IMR-90 (cell line): Measurements from ENCODE around the gene CLTCL1. TPM values are rescaled to one million over a fixed set of nuclear protein-coding genes. Genes with fewer than 3 reads are reported as not detected.

Source experiments
- ATAC-seq: fragments of 200-7000 bp; cut with Tn5 transposase; 2 replicates; pipeline ENCODE4 v1.9.1; 2020; ENCODE audit warnings: low read depth, mild to moderate bottlenecking, moderate library complexity
- BruUV-seq: library from RNA; stranded (reverse); fragments of 400-500 nt; replicated peaks from 2 replicates; lab custom pipeline; 2021; lab: Mats Ljungman, UMichigan
- CTCF ChIA-PET: fragments of 300-600 bp; formaldehyde crosslinking; extraction: SDS; loops from one replicate; lab custom pipeline; 2021; ENCODE audit warnings: antibody characterized with exemption; lab: Yijun Ruan, JAX
- POLR2A ChIA-PET: fragments of 300-600 bp; sonication (Branson Sonifier 250); formaldehyde crosslinking; loops from one replicate; lab custom pipeline; 2022; ENCODE audit warnings: antibody characterized with exemption; ENCODE audit not compliant: unreplicated experiment; lab: Charles Lee
- DNase-seq: peaks from one replicate; pipeline ENCODE4 v3.0.0; 2013
- H2AFZ ChIP-seq: replicated peaks from 2 replicates; pipeline ENCODE3; 2013; ENCODE audit warnings: low read length, mild to moderate bottlenecking; ENCODE audit not compliant: poor library complexity
- H2AK5ac ChIP-seq: 2 replicates; pipeline ENCODE4 v1.6.1; 2013; ENCODE audit warnings: low read depth, low read length, inconsistent platforms
- H2AK9ac ChIP-seq: replicated peaks from 2 replicates; pipeline ENCODE3; 2013; ENCODE audit warnings: mild to moderate bottlenecking, low read depth, low read length, moderate library complexity; ENCODE audit not compliant: poor library complexity
- H2BK120ac ChIP-seq: 2 replicates; pipeline ENCODE4 v1.6.1; 2013; ENCODE audit warnings: low read depth, low read length, inconsistent platforms
- H2BK15ac ChIP-seq: 3 replicates; pipeline ENCODE4 v1.6.1; 2013; ENCODE audit warnings: low read depth, low read length, inconsistent platforms
- H2BK20ac ChIP-seq: 2 replicates; pipeline ENCODE4 v1.6.1; 2013; ENCODE audit warnings: low read depth, mild to moderate bottlenecking, inconsistent platforms, low read length, moderate library complexity
- H2BK5ac ChIP-seq: 2 replicates; pipeline ENCODE4 v1.6.1; 2013; ENCODE audit warnings: mild to moderate bottlenecking, low read depth, low read length, inconsistent platforms; ENCODE audit not compliant: poor library complexity, severe bottlenecking
- H3K14ac ChIP-seq: replicated peaks from 2 replicates; pipeline ENCODE4 v1.6.1; 2013; ENCODE audit warnings: low read depth, low read length, inconsistent platforms
- H3K18ac ChIP-seq: 2 replicates; pipeline ENCODE4 v1.6.1; 2013; ENCODE audit warnings: low read depth, low read length, control low read depth
- H3K23ac ChIP-seq: 2 replicates; pipeline ENCODE4 v1.6.1; 2013; ENCODE audit warnings: low read depth, low read length, inconsistent platforms
- H3K27ac ChIP-seq: 2 replicates; pipeline ENCODE4 v1.5.1; 2013; ENCODE audit warnings: mild to moderate bottlenecking, control low read depth, low read length; ENCODE audit not compliant: insufficient read depth
- H3K27me3 ChIP-seq: 2 replicates; pipeline ENCODE4 v1.6.1; 2013; ENCODE audit warnings: low read length; ENCODE audit not compliant: control insufficient read depth, insufficient read depth
- H3K36me3 ChIP-seq: 2 replicates; pipeline ENCODE4 v1.6.1; 2013; ENCODE audit warnings: low read length, mixed read lengths; ENCODE audit not compliant: control insufficient read depth, insufficient read depth
- H3K4ac ChIP-seq: 2 replicates; pipeline ENCODE4 v1.6.1; 2013; ENCODE audit warnings: low read depth, low read length, inconsistent platforms
- H3K4me1 ChIP-seq: 2 replicates; pipeline ENCODE4 v1.6.1; 2013; ENCODE audit warnings: low read length, mixed read lengths; ENCODE audit not compliant: control insufficient read depth, insufficient read depth
- H3K4me2 ChIP-seq: 2 replicates; pipeline ENCODE4 v1.6.1; 2013; ENCODE audit warnings: low read depth, mild to moderate bottlenecking, control low read depth, low read length, moderate library complexity
- H3K4me3 ChIP-seq: 2 replicates; pipeline ENCODE4 v1.5.1; 2013; ENCODE audit warnings: low read depth, mild to moderate bottlenecking, control low read depth, low read length, moderate library complexity; ENCODE audit not compliant: insufficient read depth
- H3K56ac ChIP-seq: 2 replicates; pipeline ENCODE4 v1.6.1; 2013; ENCODE audit warnings: low read length, inconsistent platforms; ENCODE audit not compliant: insufficient read depth; ENCODE audit errors: extremely low read depth
- H3K79me1 ChIP-seq, 2 experiments: 2 replicates each; pipeline ENCODE4 v1.6.1; 2013; ENCODE audit warnings: low read length in 2 of 2, inconsistent platforms in 1 of 2, low read depth in 1 of 2
- H3K9ac ChIP-seq: 2 replicates; pipeline ENCODE4 v1.6.1; 2013; ENCODE audit warnings: low read depth, low read length, control low read depth
- H3K9me1 ChIP-seq: 2 replicates; pipeline ENCODE4 v1.6.1; 2013; ENCODE audit warnings: low read length, inconsistent platforms; ENCODE audit not compliant: insufficient read depth
- H3K9me3 ChIP-seq: 2 replicates; pipeline ENCODE4 v1.6.1; 2013; ENCODE audit warnings: low read length; ENCODE audit not compliant: control insufficient read depth, insufficient read depth
- H4K20me1 ChIP-seq: 2 replicates; pipeline ENCODE4 v1.6.1; 2013; ENCODE audit warnings: low read length, inconsistent platforms; ENCODE audit not compliant: insufficient read depth
- H4K5ac ChIP-seq: 2 replicates; pipeline ENCODE4 v1.6.1; 2013; ENCODE audit warnings: mild to moderate bottlenecking, low read depth, low read length, control low read depth
- H4K8ac ChIP-seq, 2 experiments: 2 replicates each; pipeline ENCODE4 v1.6.1; 2013; ENCODE audit warnings: low read depth in 2 of 2, low read length in 2 of 2, control low read depth in 1 of 2, inconsistent platforms in 1 of 2
- H4K91ac ChIP-seq: 2 replicates; pipeline ENCODE4 v1.6.1; 2013; ENCODE audit warnings: low read depth, low read length, inconsistent platforms; ENCODE audit not compliant: insufficient read depth
- BHLHE40 ChIP-seq: fragments of 150-350 bp; IDR thresholded peaks from 2 replicates; pipeline ENCODE4 v1.6.1; 2016; ENCODE audit warnings: mild to moderate bottlenecking, low read depth, low read length
- CEBPB ChIP-seq: IDR thresholded peaks from 2 replicates; pipeline ENCODE4 v1.6.1; 2012; ENCODE audit warnings: low read depth, low read length, improper control_type of control experiment
- CHD1 ChIP-seq: IDR thresholded peaks from 2 replicates; pipeline ENCODE4 v1.6.1; 2012; ENCODE audit warnings: low read depth, low read length, improper control_type of control experiment
- CTCF ChIP-seq: conservative IDR thresholded peaks from 2 replicates; pipeline ENCODE4 v1.5.1; 2012; ENCODE audit warnings: mild to moderate bottlenecking, low read depth, low read length, improper control_type of control experiment
- ELK1 ChIP-seq: fragments of 150-350 bp; IDR thresholded peaks from 2 replicates; pipeline ENCODE4 v1.6.1; 2016; ENCODE audit warnings: low read depth, mild to moderate bottlenecking, low read length, moderate library complexity, borderline replicate concordance
- FOS ChIP-seq: fragments of 150-350 bp; IDR thresholded peaks from 2 replicates; pipeline ENCODE4 v1.6.1; 2016; ENCODE audit warnings: low read depth, low read length
- MAZ ChIP-seq: IDR thresholded peaks from 2 replicates; pipeline ENCODE4 v1.6.1; 2012; ENCODE audit warnings: low read depth, mild to moderate bottlenecking, low read length, improper control_type of control experiment, moderate library complexity, borderline replicate concordance
- MXI1 ChIP-seq: IDR thresholded peaks from 2 replicates; pipeline ENCODE4 v1.6.1; 2012; ENCODE audit warnings: low read depth, mild to moderate bottlenecking, low read length, moderate library complexity, borderline replicate concordance
- NFE2L2 ChIP-seq: fragments of 150-350 bp; IDR thresholded peaks from 2 replicates; pipeline ENCODE4 v1.6.1; 2016; ENCODE audit warnings: low read depth, mild to moderate bottlenecking, low read length
- POLR2A ChIP-seq: IDR thresholded peaks from 2 replicates; pipeline ENCODE4 v1.6.1; 2012; ENCODE audit warnings: mild to moderate bottlenecking, low read depth, low read length
- RAD21 ChIP-seq: IDR thresholded peaks from 2 replicates; pipeline ENCODE4 v1.6.1; 2012; ENCODE audit warnings: low read length, improper control_type of control experiment
- RCOR1 ChIP-seq: IDR thresholded peaks from 2 replicates; pipeline ENCODE4 v1.6.1; 2012; ENCODE audit warnings: mild to moderate bottlenecking, low read length, improper control_type of control experiment; ENCODE audit not compliant: insufficient replicate concordance
- RFX5 ChIP-seq: IDR thresholded peaks from 2 replicates; pipeline ENCODE4 v1.8.0; 2012; ENCODE audit warnings: low read depth, mild to moderate bottlenecking, low read length, moderate library complexity
- SMC3 ChIP-seq: fragments of 150-350 bp; IDR thresholded peaks from 2 replicates; pipeline ENCODE4 v1.6.1; 2016; ENCODE audit warnings: low read depth, mild to moderate bottlenecking, antibody characterized with exemption, low read length, moderate library complexity
- USF2 ChIP-seq: fragments of 150-350 bp; IDR thresholded peaks from 2 replicates; pipeline ENCODE4 v1.6.1; 2017; ENCODE audit warnings: mild to moderate bottlenecking, antibody characterized with exemption, low read length, low read depth
- WGBS, 2 experiments: methylation state at CpG; one replicate each; pipeline versions ENCODE4 v1.1.5 to v1.1.7; 2013; ENCODE audit warnings: missing lambda C conversion rate in 2 of 2; ENCODE audit not compliant: insufficient read length in 1 of 2; ENCODE audit errors: extremely low coverage in 2 of 2; 5-methylcytosine and 5-hydroxymethylcytosine counted together
- dilution Hi-C: fragments of 300-500 bp; cut with HindIII; formaldehyde crosslinking; loops from one replicate; pipeline ENCODE4 v1.14.3; 2018; ENCODE audit warnings: low sequenced_read_pairs; ENCODE audit not compliant: unreplicated experiment
- in situ Hi-C: fragments of 300-500 bp; cut with MboI; formaldehyde crosslinking; loops from 3 replicates; pipeline ENCODE4 v1.14.3; 2019; ENCODE audit warnings: low sequenced_read_pairs, inconsistent platforms, mixed read lengths
- intact Hi-C: fragments of 100-400 bp; cut with micrococcal nuclease; formaldehyde crosslinking; loops from 2 replicates; pipeline ENCODE4 v1.10.0; 2022
- polyA plus RNA-seq, 3 experiments: library from polyadenylated mRNA; depleted of rRNA; stranded (reverse); fragments of >200 nt; gene quantifications; 2 replicates each; pipeline ENCODE4 v1.2.3, GENCODE V29; 2012; ENCODE audit warnings: low replicate concordance in 1 of 3
- total RNA-seq: library from RNA; depleted of rRNA; stranded (reverse); fragments of >200 nt; gene quantifications from 2 replicates; pipeline ENCODE4 v1.2.3, GENCODE V29; 2012

The CLTCL1 gene
- total and polyA plus RNA-seq, 2 of the 4 experiments (the other 2 are of a cell fraction), result 6.2 to 8.1 TPM

- peaks cover 84% of the 10 kb centered on the region for H3K36me3 ChIP-seq
Measured at GRCh38 chr22:19137384-19138216, 153.9 kb downstream of the CLTCL1 start.

More at GRCh38 chr22:19137384-19138216, 153.9 kb downstream of the CLTCL1 start:
- Histone ChIP-seq H2BK15ac (no peak overlapping the region), H4K8ac (no peak overlapping the region), H3K79me1 (peaks cover 0 to 11% of the 10 kb centered on the region in 2 experiments; a peak in 2 of 4 replicates), H3K9me1 (no peaks in the 10 kb centered on the region), H4K91ac (no peak overlapping the region), H3K9ac (no peak overlapping the region), H3K27ac (no peak overlapping the region), H3K4me3 (no peak overlapping the region), H2BK5ac (no peak overlapping the region), H3K4me2 (no peak overlapping the region), H3K9me3 (no peaks in the 10 kb centered on the region), H3K56ac (no peak overlapping the region), H3K27me3 (no peaks in the 10 kb centered on the region), H2BK120ac (no peak overlapping the region), H4K20me1 (no peaks in the 10 kb centered on the region; the same call in 1 of the 2 replicates), H3K4ac (no peak overlapping the region), H3K4me1 (no peaks in the 10 kb centered on the region), H3K18ac (no peak overlapping the region), H2BK20ac (no peak overlapping the region), H4K5ac (no peak overlapping the region), H2AFZ (no peak overlapping the region), H2AK9ac (no peak overlapping the region), H2AK5ac (no peak overlapping the region), H3K14ac (no peak overlapping the region), H3K23ac (no peak overlapping the region)
- ChIA-PET POLR2A (no interaction called here), CTCF (no interaction called here)
- dilution Hi-C loops (no loop called here), in situ Hi-C loops (no loop called here), intact Hi-C loops (no loop called here)
- WGBS, 2 experiments, result 97% methylated on average over 6 of the region's 11 CpGs; no CpG with 5 or more reads in 1 of the 2 experiments
- no peak for TF ChIP-seq MAZ
- no peak for TF ChIP-seq RCOR1
- no peak for TF ChIP-seq MXI1
- no peak for TF ChIP-seq CHD1
- no peak for TF ChIP-seq FOS
- TF ChIP-seq CEBPB, result no peak
- no peak for TF ChIP-seq SMC3
- TF ChIP-seq CTCF, result no peak
- TF ChIP-seq NFE2L2, result no peak
- TF ChIP-seq RAD21, result no peak
- no peak for TF ChIP-seq ELK1
- no peak for TF ChIP-seq USF2
- no peak for TF ChIP-seq POLR2A
- no peak for TF ChIP-seq BHLHE40
- TF ChIP-seq RFX5, result no peak
- DNase-seq (no peak), ATAC-seq (no peak)
- BruUV-seq, result no TSS peak
